AG04449 (cell line): ENCODE results near the gene ZNF335.
"Not testable (repeated sequence)": the region's sequence is repeated elsewhere in the genome, so short reads cannot be mapped to it uniquely, and the experiment has no call there.

Source experiments
- CTCF ChIA-PET: fragments of 350-600 bp; formaldehyde crosslinking; extraction: SDS; loops from one replicate; lab custom pipeline; 2021; ENCODE audit warnings: antibody characterized with exemption; lab: Yijun Ruan, JAX
- POLR2A ChIA-PET: fragments of 400-600, 350-600 bp; formaldehyde crosslinking; extraction: SDS; loops from one replicate; lab custom pipeline; 2020; ENCODE audit warnings: antibody characterized with exemption, inconsistent platforms; lab: Yijun Ruan, JAX
- DNase-seq: peaks from one replicate; pipeline ENCODE4 v3.0.0-alpha.2; 2010; ENCODE audit warnings: low read depth, low spot score
- H3K4me3 ChIP-seq: 2 replicates; pipeline ENCODE4 v1.5.1; 2011; ENCODE audit warnings: low read depth, mild to moderate bottlenecking, control low read depth, low read length
- TF ChIP-seq, protein P1 (sequence below): IDR thresholded peaks from one replicate; pipeline ENCODE4 v1.5.1; 2011; ENCODE audit warnings: mild to moderate bottlenecking, moderate library complexity, low read length, control low read depth, inconsistent platforms; ENCODE audit not compliant: insufficient read depth; ENCODE audit errors: missing control alignments

Gene ZNF335

DNA sequence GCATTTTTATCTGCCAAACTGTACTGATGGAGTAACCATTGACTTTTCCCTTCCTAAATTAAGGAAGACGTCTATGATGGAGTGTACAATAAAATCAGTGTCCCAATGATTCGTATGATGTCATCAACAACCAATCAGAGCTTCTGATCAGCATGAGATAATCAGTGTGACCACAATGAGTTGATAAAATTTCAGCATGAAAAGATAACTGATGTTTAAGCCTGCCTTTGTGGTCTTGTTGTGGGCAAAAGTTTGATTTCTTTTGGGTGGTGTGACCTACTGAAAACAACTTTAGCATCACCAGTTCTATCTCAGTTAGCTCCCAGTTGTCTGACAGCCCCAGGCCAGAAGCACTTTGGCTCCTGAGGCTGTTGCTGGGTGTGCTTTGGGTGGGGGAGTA is 34.2 kb downstream of the ZNF335 start:
- ChIA-PET CTCF (interaction anchor here (1.1 to 5.6 kb wide), 4 partner anchors 11 to 138 kb away, joined by 3 to 55 read pairs (median 8); no protein-coding TSS in a partner anchor), POLR2A (no interaction called here)
- TF ChIP-seq, protein P1, sequence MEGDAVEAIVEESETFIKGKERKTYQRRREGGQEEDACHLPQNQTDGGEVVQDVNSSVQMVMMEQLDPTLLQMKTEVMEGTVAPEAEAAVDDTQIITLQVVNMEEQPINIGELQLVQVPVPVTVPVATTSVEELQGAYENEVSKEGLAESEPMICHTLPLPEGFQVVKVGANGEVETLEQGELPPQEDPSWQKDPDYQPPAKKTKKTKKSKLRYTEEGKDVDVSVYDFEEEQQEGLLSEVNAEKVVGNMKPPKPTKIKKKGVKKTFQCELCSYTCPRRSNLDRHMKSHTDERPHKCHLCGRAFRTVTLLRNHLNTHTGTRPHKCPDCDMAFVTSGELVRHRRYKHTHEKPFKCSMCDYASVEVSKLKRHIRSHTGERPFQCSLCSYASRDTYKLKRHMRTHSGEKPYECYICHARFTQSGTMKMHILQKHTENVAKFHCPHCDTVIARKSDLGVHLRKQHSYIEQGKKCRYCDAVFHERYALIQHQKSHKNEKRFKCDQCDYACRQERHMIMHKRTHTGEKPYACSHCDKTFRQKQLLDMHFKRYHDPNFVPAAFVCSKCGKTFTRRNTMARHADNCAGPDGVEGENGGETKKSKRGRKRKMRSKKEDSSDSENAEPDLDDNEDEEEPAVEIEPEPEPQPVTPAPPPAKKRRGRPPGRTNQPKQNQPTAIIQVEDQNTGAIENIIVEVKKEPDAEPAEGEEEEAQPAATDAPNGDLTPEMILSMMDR, result no peak
- DNase-seq, result no peak
- no peak overlapping the region for H3K4me3 ChIP-seq

DNA sequence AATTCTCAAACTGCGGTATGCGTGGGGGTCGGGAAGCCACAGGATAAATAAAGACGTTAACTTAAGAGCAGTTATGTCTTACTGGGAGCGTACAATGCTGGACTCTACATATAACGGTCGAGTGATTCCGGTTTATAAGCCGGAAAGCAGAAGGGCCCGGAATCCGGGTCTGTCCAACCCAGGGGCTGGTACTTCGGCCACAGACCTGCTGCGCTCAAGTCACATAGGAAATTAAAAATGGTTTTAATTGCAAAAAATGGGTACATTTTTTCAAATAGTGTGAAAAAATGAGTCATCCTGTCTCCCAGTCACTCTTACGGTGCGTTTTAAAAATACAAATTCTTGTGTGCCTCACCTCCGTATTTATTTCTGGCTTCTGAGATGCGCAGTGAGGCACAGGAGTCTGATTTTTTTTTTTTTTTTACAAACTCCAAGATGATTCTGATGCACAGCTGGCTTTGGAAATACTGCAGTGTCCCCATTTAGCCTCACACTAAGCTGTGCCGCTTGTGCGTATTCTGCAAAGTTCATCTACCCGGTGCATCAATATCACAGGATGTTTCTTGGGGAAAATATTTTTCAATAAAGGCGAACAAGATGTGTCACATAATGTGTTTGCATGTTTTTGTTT is 36.5 kb downstream of the ZNF335 start:
- peak overlapping the region; percentile 74 for H3K4me3 ChIP-seq
- POLR2A ChIA-PET, result interaction anchor here (0.6 to 2.6 kb wide), 18 partner anchors 9 to 994 kb away, joined by 3 to 31 read pairs (median 5); partner anchors contain the start of genes CTSA, NEURL2, SNX21 and ZSWIM1
- CTCF ChIA-PET, result interaction anchor here (0.6 to 3.7 kb wide), 6 partner anchors 35 to 623 kb away, joined by 3 to 23 read pairs (median 3); no protein-coding TSS in a partner anchor
- TF ChIP-seq, protein P1, result no peak
- DNase-seq, result no peak

DNA sequence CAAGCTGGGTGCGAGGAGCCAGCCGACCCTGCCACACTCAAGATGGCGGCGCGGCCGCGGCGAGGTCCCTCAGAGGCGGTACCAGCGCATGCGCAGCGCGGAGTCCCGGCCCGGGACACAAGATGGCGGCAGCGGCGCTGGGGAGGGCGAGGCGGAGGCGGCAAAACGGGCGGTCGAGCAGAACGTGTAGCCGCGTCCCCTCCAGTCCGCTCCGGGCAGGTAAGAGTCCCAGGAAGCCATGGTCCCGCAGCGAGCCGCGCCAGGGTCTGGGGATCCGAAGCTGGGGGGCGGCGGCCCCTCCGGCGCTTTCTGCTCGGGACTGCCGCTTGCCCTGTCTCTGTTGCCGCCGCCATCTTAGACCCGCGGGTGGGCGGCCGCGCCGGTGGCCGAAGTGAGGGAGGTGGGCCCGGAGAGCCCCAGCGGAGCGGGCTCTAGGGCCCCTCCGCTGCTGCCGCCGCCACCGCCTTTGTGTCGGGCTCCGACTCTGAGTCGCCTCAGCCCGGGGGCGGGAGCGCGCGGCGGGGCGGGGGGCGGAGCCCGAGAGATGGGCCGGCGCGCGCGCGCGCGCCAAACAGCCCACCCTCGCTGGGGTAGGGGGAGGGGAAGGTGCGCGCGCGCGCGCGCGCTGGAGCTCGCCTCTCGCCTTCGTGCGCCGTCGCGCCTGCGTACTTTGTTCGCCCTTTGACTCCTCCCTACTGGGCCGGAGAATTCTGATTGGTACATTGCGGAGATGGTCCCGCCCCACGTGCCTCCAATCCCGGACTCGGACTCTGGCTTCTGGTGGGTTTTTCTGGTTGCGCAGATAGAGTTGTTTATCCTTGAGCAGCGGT is 37.2 kb downstream of the ZNF335 start, which contains the start of gene PCIF1:
Gene PCIF1 (plus strand): TSS at position 98 of the 830 bp plus-strand sequence. CDS start 4,317 bp downstream, outside the sequence.
- TF ChIP-seq, protein P1, result no peak
- ChIA-PET POLR2A (interaction anchor here (0.6 to 2.6 kb wide), 21 partner anchors 9 to 993 kb away, joined by 3 to 31 read pairs (median 5); partner anchors contain the start of genes CTSA, NEURL2, SNX21 and ZSWIM1), CTCF (interaction anchor here (0.9 to 3.7 kb wide), 6 partner anchors 9 to 139 kb away, joined by 3 to 23 read pairs (median 4); no protein-coding TSS in a partner anchor)
- H3K4me3 ChIP-seq, result peak within 1 kb of the TSS; percentile 99
- peak; percentile 67 for DNase-seq

DNA sequence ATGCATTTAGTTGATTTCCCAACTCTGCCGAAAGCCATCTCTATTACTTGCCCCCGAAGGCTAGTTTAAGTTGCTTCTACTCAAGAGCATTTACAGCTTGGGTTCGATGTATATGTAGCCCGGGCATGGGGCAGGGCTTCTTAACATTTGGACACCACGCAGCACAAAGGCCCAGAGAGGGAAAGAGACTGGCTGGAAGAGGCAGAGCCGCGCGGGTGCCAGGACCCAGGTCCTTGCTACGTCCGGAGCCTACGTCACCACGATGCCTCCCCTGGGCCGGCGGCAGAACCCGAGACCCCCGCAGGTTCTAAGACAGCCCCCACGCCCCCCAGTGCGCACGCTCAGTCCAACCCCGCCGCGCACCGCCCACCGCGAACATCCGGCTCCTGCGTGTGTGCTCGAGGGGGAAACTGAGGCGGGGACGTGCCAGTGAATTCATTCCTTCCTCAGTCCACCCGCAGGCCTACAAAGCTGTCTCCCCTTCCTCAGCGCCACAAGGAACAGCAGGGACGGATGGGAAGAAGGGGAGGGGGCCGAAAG is 37.9 kb downstream of the ZNF335 start:
- POLR2A ChIA-PET, result interaction anchor here (0.7 to 2.6 kb wide), 19 partner anchors 10 to 100 kb away, joined by 3 to 31 read pairs (median 5); partner anchors contain the start of genes CTSA, NEURL2, SNX21 and ZSWIM1
- CTCF ChIA-PET, result interaction anchor here (0.9 to 3.7 kb wide), 11 partner anchors 9 to 138 kb away, joined by 3 to 23 read pairs (median 4); no protein-coding TSS in a partner anchor
- no peak for DNase-seq
- H3K4me3 ChIP-seq, result peak overlapping the region; percentile 99
- TF ChIP-seq, protein P1, result no peak

DNA sequence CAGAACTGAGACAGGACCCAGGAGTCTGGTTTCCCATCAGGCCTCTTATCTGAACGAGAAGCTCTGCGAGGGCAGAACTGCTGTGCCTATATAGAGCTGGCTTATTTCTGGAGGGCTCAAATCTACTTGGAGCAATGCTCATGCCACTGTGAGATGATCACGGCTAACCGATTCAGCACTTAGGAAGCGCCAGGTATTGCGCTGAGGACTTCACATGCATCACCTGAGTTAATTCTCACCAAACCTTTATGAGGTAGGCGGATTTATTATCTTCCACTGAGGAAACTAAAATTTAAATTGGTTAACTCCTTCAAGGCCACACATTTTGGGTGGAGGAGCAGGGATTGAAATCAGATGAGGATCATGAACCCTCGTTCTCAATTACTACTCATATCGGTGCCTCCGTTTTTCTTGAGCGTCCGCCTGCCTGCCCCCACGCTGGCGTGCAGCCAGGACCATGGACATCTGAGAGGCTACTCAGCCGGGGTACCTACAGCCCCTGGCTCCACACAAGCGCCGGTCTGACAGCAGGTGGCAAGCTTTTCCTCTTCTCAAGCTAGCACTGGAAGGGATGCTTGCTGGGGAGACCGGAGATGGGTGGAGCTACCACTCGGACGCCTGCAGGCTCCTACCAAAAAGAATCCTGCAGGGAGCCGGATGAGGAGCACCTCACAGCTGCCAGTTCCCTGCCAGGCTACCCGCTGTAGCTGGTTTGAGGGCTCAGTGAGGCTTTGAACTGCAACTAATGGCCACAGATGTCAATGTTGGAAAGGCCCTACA is 38.5 kb downstream of the ZNF335 start:
- DNase-seq, result no peak
- TF ChIP-seq, protein P1, result peak; percentile 22
- peak overlapping the region; percentile 99 for H3K4me3 ChIP-seq
- ChIA-PET POLR2A (interaction anchor here (0.9 to 2.6 kb wide), 12 partner anchors 9 to 99 kb away, joined by 3 to 31 read pairs (median 8); partner anchors contain the start of genes CTSA, NEURL2, SNX21 and ZSWIM1), CTCF (interaction anchor here (0.8 to 3.7 kb wide), 9 partner anchors 8 to 47 kb away, joined by 3 to 23 read pairs (median 4); no protein-coding TSS in a partner anchor)

DNA sequence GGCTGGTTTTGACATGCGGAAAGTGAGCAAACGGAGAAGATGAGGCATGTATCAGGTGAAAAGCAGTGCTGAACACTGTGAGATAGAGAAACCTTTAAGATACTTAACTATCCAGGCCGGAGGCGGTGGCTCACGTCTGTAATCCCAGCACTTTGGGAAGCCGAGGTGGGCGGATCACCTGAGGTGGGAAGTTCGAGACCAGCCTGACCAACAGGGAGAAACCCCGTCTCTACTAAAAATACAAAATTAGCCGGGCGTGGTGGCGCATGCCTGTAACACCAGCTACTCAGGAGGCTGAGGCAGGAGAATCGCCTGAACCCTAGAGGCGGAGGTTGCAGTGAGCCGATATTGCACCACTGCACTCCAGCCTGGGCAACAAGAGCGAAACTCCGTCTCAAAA is 40.3 kb downstream of the ZNF335 start:
- DNase-seq, POLR2A ChIA-PET, H3K4me3 ChIP-seq: not testable (repeated sequence)
- CTCF ChIA-PET, result interaction anchor here (1.3 to 1.7 kb wide), 2 partner anchors 41 to 47 kb away, joined by 3 to 4 read pairs; no protein-coding TSS in a partner anchor
